Measurements from ENCODE around the gene FAM168A.

The FAM168A gene, protein sequence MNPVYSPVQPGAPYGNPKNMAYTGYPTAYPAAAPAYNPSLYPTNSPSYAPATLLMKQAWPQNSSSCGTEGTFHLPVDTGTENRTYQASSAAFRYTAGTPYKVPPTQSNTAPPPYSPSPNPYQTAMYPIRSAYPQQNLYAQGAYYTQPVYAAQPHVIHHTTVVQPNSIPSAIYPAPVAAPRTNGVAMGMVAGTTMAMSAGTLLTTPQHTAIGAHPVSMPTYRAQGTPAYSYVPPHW

DNA sequence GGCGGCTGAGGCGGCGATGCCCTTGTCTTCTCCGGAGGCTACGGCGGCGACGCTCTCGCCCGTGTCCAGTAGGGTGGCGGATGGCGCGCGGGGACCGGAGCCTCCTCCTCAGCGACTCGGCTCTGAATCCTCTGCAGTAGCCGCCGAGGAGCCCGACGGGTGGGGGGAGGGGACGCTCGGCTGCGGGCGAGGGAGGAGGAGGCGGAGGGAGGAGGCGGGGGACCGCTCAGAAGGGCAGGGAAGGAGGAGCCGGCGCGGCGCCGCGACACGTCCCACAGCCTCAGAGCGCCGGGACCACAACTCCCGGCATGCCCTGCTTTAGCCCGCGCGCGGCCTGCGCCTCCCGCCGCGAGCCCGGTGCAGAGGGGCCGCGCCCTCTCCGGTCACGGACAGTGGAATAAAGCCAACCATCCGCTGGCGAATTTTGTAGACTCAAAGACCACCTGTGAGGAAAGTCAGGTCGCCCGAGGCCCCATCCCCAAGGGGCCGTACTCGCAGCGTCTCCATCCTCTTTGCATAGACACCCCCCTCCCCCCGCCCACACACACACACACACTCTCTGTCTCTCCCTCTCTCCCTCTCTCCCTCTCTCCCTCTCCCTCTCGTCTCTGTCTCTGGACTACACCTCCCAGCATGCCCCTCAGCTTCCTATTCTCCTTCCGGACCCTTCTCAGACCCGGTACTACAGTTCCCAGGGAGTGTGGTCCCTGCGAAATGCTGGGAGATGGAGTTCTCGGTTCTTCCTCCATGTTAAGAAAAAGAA lies at the start of gene FAM168A:
FAM168A (minus strand) TSS at position 157 of the 763 bp plus-strand sequence. CDS start 129,638 bp downstream, outside the sequence.
- peak; percentile 88 to 91 for DNase-seq

DNA sequence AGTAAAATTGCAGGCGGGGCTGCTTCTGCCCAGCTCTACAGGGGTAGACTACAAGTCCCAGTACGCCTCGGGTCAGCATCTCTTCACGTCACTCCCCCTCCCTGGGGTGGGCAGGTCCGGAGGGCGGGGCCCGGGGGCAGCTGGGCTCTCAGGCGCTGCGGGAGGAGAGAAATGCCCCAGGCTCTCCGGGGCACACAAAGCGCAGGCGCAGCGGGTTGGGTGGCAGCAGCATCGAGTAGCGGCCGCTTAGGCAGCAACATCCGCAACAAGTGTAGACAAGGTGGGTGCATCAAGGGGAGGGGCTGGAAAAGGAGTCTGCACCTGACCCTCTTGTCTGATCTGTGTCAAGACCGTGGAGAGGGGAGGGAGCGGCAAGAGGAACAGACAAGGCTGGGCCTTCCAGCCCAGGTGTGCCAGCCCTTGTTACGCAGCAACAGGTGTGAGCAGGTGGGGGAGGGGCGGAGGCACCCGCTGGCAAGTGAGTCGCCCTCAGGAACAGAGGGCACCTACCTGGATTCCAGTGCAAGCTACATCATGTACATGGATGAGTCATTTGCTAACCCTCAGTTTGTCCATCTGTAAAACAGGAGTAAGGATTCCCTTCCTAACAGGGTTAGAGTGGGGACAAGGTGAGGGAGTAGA lies 49.7 kb upstream of the FAM168A start:
- peak; percentile 77 to 80 for DNase-seq

DNA sequence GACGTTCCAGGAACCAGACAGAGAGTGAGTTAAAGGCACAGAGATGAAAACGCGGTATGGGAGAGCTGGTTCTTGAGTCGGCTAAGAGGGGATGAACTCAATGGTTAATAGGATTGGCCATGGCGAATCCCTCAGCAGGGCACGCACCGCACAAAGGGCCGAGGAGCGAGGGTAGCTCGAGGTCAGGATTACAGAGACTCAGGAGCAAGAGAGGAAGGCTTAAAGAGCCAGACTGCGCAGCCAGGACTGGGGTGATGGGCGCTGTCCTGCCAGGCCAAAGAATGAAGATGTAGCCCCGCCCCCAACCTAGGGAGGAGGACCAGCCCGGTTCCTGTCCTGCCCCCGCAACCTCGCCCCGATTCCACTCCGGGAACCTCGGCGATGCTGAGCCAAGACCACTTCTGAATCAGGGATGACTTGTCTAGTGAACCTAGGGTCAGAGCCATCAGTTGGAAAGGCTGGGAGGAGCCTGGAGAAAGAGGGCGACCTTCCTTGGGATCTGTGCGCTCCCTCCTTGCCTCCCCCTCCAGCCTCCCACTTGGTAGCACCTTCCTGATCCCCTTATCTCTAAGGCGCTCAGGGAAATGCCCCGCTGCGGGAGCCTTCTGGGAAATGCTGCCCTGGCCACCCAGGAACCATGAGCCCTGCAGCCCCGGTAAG lies 48.2 kb upstream of the FAM168A start, which contains the start of gene PLEKHB1:
PLEKHB1 (plus strand) TSS at position 610 of the 660 bp plus-strand sequence; CDS start at position 638, 28 bp downstream.
- no peak for DNase-seq

DNA sequence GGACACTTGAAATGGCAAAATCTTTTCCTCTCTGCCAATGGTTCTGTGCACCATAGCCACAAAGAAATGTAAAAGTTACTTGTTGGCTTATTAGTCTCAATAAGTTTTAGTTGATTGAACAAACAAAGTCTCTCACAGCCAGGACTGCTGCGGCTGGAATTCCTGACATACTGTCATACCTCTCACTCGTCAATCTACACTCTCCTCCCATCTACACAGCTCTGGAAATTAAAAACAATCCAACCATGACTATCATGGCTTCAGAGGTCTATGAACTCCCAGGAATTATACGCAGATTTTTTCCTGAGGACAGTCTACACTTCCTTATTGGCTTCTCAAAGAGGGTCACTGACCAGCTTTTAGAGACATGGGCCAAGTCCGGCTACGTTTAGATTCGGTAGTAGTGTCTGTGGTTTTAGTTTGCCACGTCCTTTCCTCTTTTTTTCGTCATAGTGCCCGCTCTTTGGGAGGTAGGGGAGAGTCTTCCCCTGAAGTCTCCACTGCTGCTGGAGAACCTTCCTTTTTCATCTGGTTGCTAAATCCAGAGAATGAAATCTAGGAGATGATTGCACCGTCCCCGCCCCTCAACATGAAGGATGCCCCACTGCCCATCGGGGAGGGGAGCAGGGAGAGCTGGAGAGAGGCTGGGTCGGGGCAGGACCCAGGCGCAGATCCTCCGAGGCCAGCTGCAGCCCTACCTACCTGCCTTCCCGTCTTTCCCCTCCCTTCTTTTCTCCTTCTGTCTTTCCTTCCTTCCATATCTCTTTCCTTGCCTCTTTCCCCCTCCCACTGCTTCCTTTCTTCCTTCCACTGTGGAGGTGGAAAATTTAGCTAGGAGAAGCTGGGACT lies 47.4 kb upstream of the FAM168A start:
- peak; percentile 12 to 13 for DNase-seq

DNA sequence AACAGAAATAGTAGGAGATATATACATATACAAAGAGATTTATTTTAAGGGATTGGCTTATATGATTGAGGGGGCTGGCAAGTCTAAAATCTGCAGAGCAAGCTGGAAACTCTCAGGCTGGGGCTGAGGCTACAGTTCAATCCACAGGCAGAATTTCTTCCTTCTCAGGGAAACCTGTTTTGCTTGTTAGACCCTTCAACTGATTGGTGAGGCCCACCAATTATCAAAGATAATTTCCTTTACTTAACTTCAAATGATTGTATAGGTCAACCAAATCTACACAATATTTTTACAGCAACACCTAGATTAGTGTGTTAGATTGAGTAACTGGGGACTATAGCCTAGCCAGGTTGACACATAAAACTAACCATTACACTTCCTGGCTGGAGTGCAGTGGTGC lies 43.8 kb upstream of the FAM168A start:
- no peak for DNase-seq

DNA sequence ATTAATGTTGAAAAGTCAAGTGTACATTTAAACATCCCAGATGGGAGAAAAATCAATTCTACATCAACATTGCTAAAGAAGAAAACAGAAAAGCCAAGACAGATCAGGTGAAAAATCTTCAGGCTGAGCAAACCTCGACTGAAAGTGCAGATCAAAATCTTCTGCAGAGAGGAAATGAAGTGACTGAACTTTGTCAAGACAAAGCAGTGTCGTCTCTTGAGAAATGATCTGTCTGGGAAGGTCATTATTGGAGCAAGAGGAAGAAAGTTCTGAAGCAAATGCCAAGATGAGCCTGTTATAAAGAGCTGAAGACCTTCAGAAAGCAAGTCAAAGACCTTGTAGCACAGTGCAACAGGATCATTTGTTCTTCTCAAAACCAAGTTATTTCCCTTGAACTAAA lies 42.7 kb upstream of the FAM168A start:
- DNase-seq, result peak; percentile 19 to 27

DNA sequence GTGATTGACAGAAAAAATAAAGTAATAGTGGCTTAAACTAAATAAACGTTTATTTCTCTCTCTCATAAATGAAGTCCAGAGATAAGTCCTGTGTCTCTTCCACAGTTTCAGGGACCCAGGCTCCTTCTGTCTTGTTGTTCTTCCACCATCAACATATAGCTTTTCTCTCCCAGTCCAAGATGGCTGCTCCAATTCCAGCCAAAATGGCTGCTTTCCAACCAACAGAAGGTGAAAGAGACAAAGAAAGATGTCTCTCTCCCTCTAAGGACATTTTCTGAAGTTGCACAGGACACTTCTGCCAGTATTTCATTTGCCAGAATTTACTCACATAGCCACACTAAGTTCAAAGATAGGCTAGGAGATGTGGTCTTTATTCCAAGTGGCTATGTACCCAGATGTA lies 39.1 kb upstream of the FAM168A start:
- DNase-seq, result no peak

DNA sequence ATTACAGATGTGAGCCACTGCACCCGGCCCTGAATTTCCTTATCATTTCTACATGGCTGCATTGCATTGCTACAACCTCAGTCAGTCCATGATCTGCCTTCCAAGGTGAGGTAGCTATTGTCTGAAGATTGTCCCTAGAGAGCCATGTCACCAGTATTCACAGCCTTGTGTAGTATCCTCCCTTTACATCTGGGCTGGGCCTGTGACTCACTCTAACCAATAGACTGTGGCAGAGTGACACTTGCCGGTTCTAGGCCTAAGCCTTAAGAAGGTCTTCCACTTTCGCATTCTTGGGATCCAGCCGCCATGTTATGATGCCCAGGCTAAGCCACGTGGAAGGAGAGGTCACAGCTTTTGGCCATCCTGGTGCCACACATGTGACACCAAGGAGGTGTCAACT lies 38.3 kb upstream of the FAM168A start:
- DNase-seq, result no peak

DNA sequence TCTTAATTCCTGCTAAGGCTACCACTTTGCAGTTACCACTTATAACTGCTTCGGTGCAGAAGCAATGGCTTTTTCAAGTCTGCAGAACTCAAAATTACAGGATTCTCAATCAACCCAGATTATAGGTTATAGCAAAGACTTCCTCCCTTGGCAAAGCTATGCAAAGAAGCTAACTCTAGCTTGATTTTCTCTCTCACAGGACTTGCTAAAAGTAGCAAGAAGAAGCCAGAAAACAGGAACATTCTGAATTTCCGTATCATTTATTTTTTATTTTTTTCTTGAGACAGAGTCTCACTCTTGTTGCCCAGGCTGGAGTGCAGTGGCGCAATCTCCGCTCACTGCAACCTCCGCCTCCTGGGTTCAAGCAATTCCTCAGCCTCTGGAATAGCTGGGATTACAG lies 37.8 kb upstream of the FAM168A start:
- no peak for DNase-seq

DNA sequence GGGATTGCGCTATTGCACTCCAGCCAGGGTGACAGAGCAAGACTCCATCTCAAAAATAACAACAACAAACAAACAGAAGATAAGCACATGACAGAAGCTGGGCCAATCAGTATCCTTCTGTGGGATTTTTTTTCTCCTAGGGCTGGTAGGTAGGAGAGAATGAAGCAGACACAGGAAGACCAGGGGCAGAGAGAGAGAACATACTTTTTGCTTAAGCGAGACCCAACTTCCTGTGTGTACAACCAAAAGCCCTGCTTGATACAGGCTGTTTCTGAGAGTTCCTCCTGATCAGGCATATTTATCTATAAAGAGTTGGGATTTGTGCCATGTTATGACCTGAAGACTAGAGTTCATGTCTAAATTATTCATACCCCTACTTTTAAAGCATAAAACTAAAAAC lies 36.1 kb upstream of the FAM168A start:
- DNase-seq, result no peak

DNA sequence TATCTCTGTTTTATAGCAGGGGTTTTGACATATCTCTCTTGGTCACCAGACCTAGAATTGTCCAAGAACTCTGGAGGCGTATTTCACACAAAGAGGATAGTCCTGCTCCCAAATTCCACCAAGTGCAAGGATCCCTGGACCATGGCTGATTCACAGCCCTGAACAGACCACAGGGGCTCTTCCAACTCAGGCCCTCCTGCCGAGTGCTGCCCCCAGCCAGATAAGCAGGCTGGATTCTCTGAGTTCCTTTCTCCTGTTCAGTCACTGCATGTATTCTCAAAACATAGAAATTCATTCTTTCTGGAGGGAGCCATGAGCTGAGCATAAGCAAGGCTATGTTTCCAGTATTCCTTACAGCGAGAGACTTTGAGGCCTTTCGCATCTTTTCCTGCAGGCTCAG lies 35.1 kb upstream of the FAM168A start:
- no peak for DNase-seq

DNA sequence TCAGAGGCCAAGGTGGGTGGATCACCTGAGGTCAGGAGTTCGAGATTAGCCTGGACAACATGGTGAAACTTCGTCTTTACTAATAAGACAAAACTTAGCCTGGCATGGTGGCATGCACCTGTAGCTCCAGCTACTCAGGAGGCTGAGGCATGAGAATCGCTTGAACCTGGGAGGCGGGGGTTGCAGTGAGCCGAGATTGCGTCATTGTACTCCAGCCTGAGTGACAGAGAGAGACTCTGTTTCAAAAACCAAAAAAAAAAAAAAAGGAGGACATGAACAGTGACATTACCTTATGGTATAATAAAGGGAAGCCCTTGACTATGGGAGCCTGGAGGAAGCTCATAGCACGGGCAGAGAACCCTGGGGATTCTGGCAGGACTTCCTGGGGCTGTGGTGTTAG lies 32.0 kb upstream of the FAM168A start:
- no peak for DNase-seq

DNA sequence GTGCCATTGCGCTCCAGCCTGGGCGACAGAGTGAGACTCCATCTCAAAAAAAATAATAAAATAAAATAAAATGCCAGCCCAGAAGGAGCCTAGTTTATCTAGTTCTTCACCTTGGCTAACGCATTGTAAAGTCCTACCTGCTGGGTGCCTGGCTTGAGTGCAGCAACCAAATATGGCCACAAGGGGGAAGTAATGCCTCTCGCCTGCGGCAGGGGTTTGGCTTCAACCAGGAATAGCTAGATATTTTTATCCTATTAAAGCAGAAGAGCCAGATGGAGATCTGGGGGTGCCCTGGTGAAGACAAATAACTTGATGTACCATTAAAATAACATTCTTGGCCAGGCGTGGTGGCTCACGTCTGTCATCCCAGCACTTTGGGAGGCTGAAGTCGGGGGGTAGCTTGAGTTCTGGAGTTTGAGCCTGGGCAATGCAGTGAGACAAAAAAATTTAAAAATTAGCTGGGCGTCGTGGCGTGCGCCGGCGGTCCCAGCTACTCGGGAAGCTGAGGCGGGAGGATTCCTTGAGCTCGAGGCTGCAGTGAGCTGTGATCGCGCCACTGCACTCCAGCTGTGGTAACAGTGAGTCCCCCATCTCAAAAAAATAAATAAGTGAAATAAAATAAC lies 27.9 kb upstream of the FAM168A start:
- DNase-seq, result peak; percentile 44 to 83

DNA sequence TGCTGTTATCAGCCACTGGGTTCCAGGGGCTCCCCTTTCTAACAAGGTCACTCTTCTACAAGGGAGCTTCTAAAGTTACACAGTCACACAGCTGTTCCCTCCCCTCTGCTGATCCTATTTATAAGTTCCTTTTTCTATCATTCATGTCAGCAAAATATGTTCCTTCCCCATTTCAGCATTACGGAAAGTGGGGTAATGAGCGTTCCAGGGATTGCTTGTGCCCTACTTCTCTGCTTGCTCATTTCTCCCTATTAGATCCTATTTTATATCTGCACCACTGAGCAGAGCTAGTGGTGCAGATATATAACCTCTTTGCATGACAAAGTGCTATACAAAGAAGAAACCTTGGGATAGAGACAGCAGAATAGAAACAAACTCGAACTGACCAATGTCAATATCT lies 25.8 kb upstream of the FAM168A start:
- peak; percentile 84 to 89 for DNase-seq

DNA sequence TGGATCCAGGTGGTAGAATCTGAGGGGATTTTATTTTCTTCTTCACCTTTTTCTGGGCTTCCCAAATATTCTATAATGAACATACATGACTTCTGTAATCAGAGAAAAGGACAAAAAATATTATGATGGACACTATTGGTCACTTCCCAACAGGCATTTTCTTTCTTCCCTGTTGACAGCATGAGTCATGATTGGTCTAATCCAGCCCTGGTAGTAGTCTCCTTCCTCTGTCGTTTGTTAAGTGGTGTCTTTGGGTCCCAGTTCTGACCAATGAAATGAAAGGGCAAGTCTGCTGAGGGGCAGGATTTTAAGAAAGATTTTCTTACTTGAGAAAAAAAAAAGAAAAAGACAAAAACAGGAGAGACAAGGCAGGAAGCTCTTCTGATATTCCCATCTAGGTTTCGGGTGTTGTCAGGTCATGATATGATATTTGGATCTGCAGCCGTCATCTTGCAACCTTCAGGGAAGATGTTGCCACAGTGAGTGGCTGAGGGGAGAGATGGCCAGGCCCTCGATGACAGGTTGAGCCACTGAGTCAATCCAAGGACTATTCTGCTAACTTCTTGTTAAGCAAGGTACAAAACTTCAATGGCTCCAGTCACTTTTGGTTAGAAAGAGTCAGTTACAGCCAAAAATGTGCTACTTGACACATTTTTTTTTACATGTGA lies 25.1 kb upstream of the FAM168A start:
- peak; percentile 47 to 53 for DNase-seq

DNA sequence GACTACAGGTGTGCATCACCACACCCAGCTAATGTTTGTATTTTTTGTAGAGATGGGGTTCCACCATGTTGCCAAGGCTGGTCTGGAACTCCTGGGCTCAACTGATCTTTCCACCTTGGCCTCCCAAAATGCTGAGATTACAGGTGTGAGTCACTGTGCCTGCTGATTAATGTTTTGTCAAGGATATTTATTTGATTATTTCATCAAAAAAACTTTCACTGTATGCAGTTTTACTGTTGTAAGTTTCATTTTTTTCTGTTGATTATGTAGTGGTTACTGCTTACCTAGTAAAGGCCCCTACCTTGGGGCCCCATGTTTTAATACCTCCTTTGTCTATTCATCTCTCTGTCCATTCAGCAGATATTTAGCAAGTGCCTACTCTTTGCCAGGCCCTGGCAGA lies 16.7 kb upstream of the FAM168A start:
- DNase-seq, result no peak

DNA sequence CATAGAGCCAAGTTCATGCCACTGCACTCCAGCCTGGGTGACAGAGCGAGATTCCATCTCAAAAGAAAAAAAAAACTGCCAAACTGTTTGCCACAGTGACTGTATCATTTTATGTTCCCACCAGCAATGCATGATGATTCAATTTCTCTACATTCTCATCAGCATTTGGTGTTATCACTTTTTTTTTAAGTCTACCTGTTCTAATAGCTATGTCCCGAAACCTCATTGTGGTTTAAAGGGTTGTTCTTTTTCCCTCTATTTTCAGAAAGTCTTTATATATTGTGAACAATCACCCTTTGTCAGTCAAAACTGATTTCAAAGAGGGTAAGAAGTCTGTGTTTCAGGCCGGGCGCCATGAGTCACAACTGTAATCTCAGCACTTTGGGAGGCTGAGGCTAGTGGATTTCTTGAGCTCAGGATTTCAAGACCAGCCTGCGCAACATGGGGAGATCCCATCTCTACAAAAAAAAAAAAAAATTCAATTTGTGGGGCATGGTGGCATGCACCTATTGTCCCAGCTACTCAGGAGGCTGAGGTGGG lies 14.8 kb upstream of the FAM168A start:
- DNase-seq, result no peak

DNA sequence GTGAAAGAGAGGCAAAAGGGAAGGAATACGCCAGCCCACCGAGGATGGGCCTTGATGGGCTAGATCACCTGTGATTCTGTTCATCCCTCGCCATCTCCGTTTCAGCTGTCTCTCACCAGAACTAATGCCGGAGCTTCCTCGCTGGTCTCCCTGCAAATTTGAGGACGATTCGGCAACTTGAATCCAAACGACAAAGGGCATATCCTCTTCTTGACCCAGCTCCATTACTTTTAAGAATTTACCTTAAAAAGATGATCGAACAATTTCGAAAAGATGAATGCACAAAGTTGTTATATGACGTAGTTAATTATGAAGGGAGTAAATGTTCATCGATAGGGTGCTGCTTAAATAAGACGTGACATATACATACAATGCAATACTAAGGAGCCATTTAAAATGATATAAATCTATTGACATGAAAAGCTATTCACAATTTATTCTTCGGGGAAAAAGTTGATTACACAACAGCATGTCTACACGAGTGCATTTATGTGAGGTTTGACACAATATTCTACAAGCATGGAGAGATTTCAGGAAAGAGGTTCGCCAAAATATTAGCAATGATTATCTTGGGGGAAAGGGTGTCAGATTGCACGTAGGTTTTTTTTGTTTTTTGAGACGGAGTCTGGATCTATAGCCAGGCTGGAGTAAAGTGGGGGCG lies 937 bp upstream of the FAM168A start:
- no peak for DNase-seq

DNA sequence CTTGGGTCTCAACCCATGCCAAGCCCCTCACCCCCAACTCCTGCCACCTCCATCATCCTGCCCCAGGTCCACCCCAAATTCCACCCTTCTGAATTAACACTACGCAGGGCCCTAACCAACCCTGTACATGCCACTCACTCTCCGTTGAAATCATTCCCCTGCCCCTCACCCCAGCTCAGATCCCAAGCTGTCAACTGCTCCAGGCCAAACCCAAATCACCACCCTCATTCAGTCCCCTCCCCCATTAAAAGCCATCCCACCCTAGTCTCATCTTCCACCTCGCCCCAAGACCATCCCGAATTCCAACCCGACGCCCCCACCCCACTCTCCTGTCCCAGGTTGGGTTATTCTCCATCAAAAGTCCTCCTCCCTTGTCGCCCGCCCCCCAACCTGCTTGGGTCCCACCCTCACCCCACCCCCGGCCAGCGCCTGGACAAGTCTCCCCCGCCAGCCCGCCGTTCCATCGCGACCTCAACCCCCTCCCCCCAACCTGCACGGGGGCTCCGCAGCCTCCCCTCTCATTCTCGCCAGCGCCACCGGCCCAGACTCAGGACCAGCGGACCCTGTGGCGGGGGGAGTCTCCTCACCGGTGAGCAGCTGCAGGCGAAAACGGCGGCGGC lies 466 bp downstream of the FAM168A start:
- no peak for DNase-seq

DNA sequence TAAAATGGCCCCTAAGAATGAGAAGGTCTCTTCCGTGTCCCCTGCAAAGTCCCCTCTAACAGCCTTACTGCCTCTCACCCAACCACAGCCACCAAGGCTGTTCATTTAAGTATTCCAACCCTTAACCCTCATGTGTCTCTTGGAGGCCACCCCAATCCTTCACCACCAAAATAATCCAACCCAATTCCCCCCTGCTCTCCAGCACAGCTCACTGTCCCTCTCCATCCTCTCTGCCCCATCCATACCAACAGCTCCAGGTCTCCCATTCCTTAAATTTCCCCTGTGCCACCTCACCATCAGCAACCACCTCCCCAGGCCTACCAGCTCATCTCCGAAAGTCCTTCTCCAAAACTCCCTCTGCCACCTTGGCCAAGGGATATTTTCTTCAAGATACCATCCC lies 1.4 kb downstream of the FAM168A start:
- no peak for DNase-seq
